ENCODE results near the gene ZC3H4. TPM values are rescaled to one million over a fixed set of nuclear protein-coding genes. Genes with fewer than 3 reads are reported as not detected.

Gene ZC3H4
- total RNA-seq, 1 experiment from 2014 or later: 105 TPM

- Mint-ChIP-seq H3K27ac (no peak overlapping the region), H3K4me1 (peaks cover 18 to 27% of the 10 kb centered on the region in 2 experiments), H3K9me3 (no peaks in the 10 kb centered on the region), H3K36me3 (ENCODE audit: insufficient read depth in 1 of 3, low read depth in 3 of 3) (peaks cover 0 to 4% (median 4%) of the 10 kb centered on the region in 3 experiments; a peak in 4 of 7 replicates), H3K4me3 (peak overlapping the region; percentile 36 to 75), H3K27me3 (ENCODE audit: low read depth) (peaks cover 90% of the 10 kb centered on the region)
- Histone ChIP-seq H3K27me3 (ENCODE audit: insufficient read depth, low read length) (peaks cover 42% of the 10 kb centered on the region), H3K27ac (ENCODE audit: insufficient read length, low read depth, low read length) (no peak overlapping the region), H2AFZ (ENCODE audit: low read length) (no peak overlapping the region), H3K79me2 (ENCODE audit: insufficient read depth, low read length) (no peaks in the 10 kb centered on the region), H4K91ac (ENCODE audit: insufficient read length, low read depth, low read length) (no peak overlapping the region), H3K23me2 (ENCODE audit: insufficient read length, low read depth, low read length, poor library complexity, severe bottlenecking) (peaks cover 21% of the 10 kb centered on the region), H3K14ac (ENCODE audit: insufficient read depth, low read length) (no peak overlapping the region), H3K4me1 (ENCODE audit: insufficient read depth, low read length) (0 out of 2 replicates have a peak, but pooled peaks cover 2% of the 10 kb centered on the region), H2BK12ac (ENCODE audit: insufficient read length, low read depth, low read length) (no peak overlapping the region), H3K56ac (ENCODE audit: insufficient read length, low read depth, low read length) (no peak overlapping the region), H3K18ac (ENCODE audit: insufficient read length, low read depth, low read length) (no peak overlapping the region), H2BK120ac (ENCODE audit: low read depth, low read length, poor library complexity, severe bottlenecking) (no peak overlapping the region), H4K8ac (replicated peaks; ENCODE audit: insufficient read length, low read depth, low read length) (no peak overlapping the region), H3T11ph (ENCODE audit: low read length) (no peak overlapping the region), H3K9ac (ENCODE audit: extremely low read depth, insufficient read length, low read length) (no peak overlapping the region), H3K9me3 (ENCODE audit: control insufficient read depth, low read depth, low read length) (no peaks in the 10 kb centered on the region), H3K79me1 (ENCODE audit: insufficient read depth, low read depth, low read length, poor library complexity, severe bottlenecking) (no peaks in the 10 kb centered on the region), H2BK20ac (ENCODE audit: low read depth, low read length, poor library complexity, severe bottlenecking) (no peak overlapping the region), H4K5ac (ENCODE audit: insufficient read length, low read depth, low read length) (no peak overlapping the region), H3K4me2 (ENCODE audit: insufficient read depth, insufficient read length, low read length) (peak overlapping the region; percentile 61), H2BK15ac (ENCODE audit: low read depth, low read length) (no peak overlapping the region), H3K4ac (ENCODE audit: low read depth, low read length) (no peak overlapping the region), H2AK5ac (ENCODE audit: insufficient read length, low read length) (no peak overlapping the region), H3K23ac (ENCODE audit: insufficient read length, low read depth, low read length) (no peak overlapping the region), H4K20me1 (ENCODE audit: control insufficient read depth, insufficient read depth, insufficient read length) (no peaks in the 10 kb centered on the region), H2BK5ac (ENCODE audit: insufficient read length, low read length) (no peak overlapping the region)
- no peak for TF ChIP-seq CTCF (conservative IDR thresholded peaks at IDR 0.05)
- no CpG with 5 or more reads among the region's 7 CpGs for WGBS (ENCODE audit: extremely low coverage, insufficient read length, low lambda C conversion rate)
- DNase-seq: no peak
Measured at GRCh38 chr19:47023448-47023794, 90.2 kb downstream of the ZC3H4 start.

All from H9 (cell line).